BLaER1 treated with 17β-estradiol and CSF1 and Interleukin-3, amounts not matched to agents 10 nM and 100 nM (cell line): ENCODE data around the gene DDX59.
"Not testable (repeated sequence)": the region's sequence is repeated elsewhere in the genome, so short reads cannot be mapped to it uniquely, and the experiment has no call there.

Experiments used
- H3K27ac ChIP-seq, 11 experiments: shearing (Covaris generic); formaldehyde crosslinking; 2 replicates each; pipeline ENCODE4 v1.8.1; 2022
- H3K27me3 ChIP-seq, 11 experiments: shearing (Covaris generic); formaldehyde crosslinking; 2 replicates each; pipeline ENCODE4 v1.8.1; 2022
- H3K36me3 ChIP-seq, 11 experiments: shearing (Covaris generic); formaldehyde crosslinking; 2 replicates each; pipeline ENCODE4 v1.8.1; 2022
- H3K4me1 ChIP-seq, 10 experiments: shearing (Covaris generic); formaldehyde crosslinking; 2 replicates each; pipeline ENCODE4 v1.8.1; 2022
- H3K4me2 ChIP-seq, 11 experiments: shearing (Covaris generic); formaldehyde crosslinking; 2 replicates each; pipeline ENCODE4 v1.8.1; 2022
- H3K4me3 ChIP-seq, 10 experiments: shearing (Covaris generic); formaldehyde crosslinking; 2 replicates each; pipeline ENCODE4 v1.8.1; 2022
- H3K9ac ChIP-seq, 11 experiments: shearing (Covaris generic); formaldehyde crosslinking; 2 replicates each; pipeline ENCODE4 v1.8.1; 2022
- H3K9me3 ChIP-seq, 11 experiments: shearing (Covaris generic); formaldehyde crosslinking; replicated peaks in 1 of 11; 2 replicates each; pipeline ENCODE4 v1.8.1; 2022
- H4K20me1 ChIP-seq, 11 experiments: shearing (Covaris generic); formaldehyde crosslinking; 2 replicates each; pipeline ENCODE4 v1.8.1; 2022
- Cebpa-rat ChIP-seq, 11 experiments: shearing (Covaris generic); IDR thresholded peaks; 2 replicates each; pipeline ENCODE4 v1.8.1; 2022

Gene DDX59

GRCh38 chr1:200640373-200640962 lies 29.2 kb downstream of the DDX59 start:
- Histone ChIP-seq H3K9me3 (no peaks in the 10 kb centered on the region), H3K27ac (peak overlapping the region in 8 of 11 experiments; percentile 73 to 86 (median 83); a peak in 14 of 22 replicates), H3K27me3 (no peaks in the 10 kb centered on the region), H4K20me1 (no peaks in the 10 kb centered on the region), H3K9ac (peak overlapping the region in 4 of 11 experiments; percentile 36 to 66 (median 53); a peak in 5 of 22 replicates), H3K4me1 (peaks cover 0 to 47% (median 23%) of the 10 kb centered on the region in 10 experiments; a peak in 13 of 20 replicates), H3K4me3 (peak overlapping the region in 1 of 10 experiments; percentile 18; a peak in 1 of 20 replicates), H3K36me3 (peaks cover 0 to 35% (median 14%) of the 10 kb centered on the region in 11 experiments; a peak in 16 of 22 replicates), H3K4me2 (peak overlapping the region in 7 of 11 experiments; percentile 24 to 67 (median 61); a peak in 13 of 22 replicates)
- no peak for TF ChIP-seq Cebpa-rat (IDR thresholded peaks at IDR 0.05)

GRCh38 chr1:200638073-200638472 lies 31.6 kb downstream of the DDX59 start:
- TF ChIP-seq Cebpa-rat (IDR thresholded peaks at IDR 0.05) = no peak
- H3K9me3 ChIP-seq = no peaks in the 10 kb centered on the region
- peaks cover 0 to 42% (median 23%) of the 10 kb centered on the region in 10 experiments; a peak in 13 of 20 replicates for H3K4me1 ChIP-seq
- H3K27ac ChIP-seq = peak overlapping the region in 2 of 11 experiments; percentile 26 to 83; a peak in 1 of 22 replicates
- peaks cover 0 to 16% (median 0%) of the 10 kb centered on the region in 11 experiments; a peak in 6 of 22 replicates for H3K36me3 ChIP-seq
- no peak overlapping the region for H3K4me2 ChIP-seq
- H4K20me1 ChIP-seq = no peaks in the 10 kb centered on the region
- no peak overlapping the region for H3K4me3 ChIP-seq
- H3K27me3 ChIP-seq = no peaks in the 10 kb centered on the region
- no peak overlapping the region for H3K9ac ChIP-seq

- Histone ChIP-seq H3K27ac (no peak overlapping the region), H3K4me1 (peaks cover 0 to 29% (median 15%) of the 10 kb centered on the region in 10 experiments; a peak in 13 of 20 replicates), H3K4me3 (no peak overlapping the region), H3K4me2 (no peak overlapping the region), H3K9me3 (no peaks in the 10 kb centered on the region), H3K27me3 (no peaks in the 10 kb centered on the region), H3K36me3 (peaks cover 0 to 12% (median 0%) of the 10 kb centered on the region in 11 experiments; a peak in 3 of 22 replicates), H3K9ac (no peak overlapping the region), H4K20me1 (no peaks in the 10 kb centered on the region)
- no peak for TF ChIP-seq Cebpa-rat (IDR thresholded peaks at IDR 0.05)
Measured at GRCh38 chr1:200636681-200637080, 33.0 kb downstream of the DDX59 start.

GRCh38 chr1:200634261-200635122 lies 35.2 kb downstream of the DDX59 start:
- Histone ChIP-seq H3K9ac (no peak overlapping the region), H3K27ac (no peak overlapping the region), H3K27me3 (no peaks in the 10 kb centered on the region), H3K4me3 (no peak overlapping the region), H4K20me1 (no peaks in the 10 kb centered on the region), H3K4me2 (no peak overlapping the region), H3K4me1 (peaks cover 0 to 7% (median under 1%) of the 10 kb centered on the region in 10 experiments; a peak in 10 of 20 replicates), H3K36me3 (peaks cover 0 to 4% (median 0%) of the 10 kb centered on the region in 11 experiments; a peak in 1 of 22 replicates), H3K9me3 (no peaks in the 10 kb centered on the region)
- TF ChIP-seq Cebpa-rat (IDR thresholded peaks at IDR 0.05) = no peak

GRCh38 chr1:200631375-200631774 lies 38.3 kb downstream of the DDX59 start:
- no peak overlapping the region for H3K4me3 ChIP-seq
- no peak overlapping the region for H3K4me2 ChIP-seq
- no peaks in the 10 kb centered on the region for H3K36me3 ChIP-seq
- no peak for TF ChIP-seq Cebpa-rat (IDR thresholded peaks at IDR 0.05)
- no peak overlapping the region for H3K27ac ChIP-seq
- no peaks in the 10 kb centered on the region for H3K27me3 ChIP-seq
- no peak overlapping the region for H3K9ac ChIP-seq
- H3K9me3 ChIP-seq = no peaks in the 10 kb centered on the region
- no peaks in the 10 kb centered on the region for H4K20me1 ChIP-seq
- H3K4me1 ChIP-seq = peaks cover 0 to 30% (median 9%) of the 10 kb centered on the region in 10 experiments; a peak in 11 of 20 replicates

- H3K4me2 ChIP-seq = not testable (repeated sequence)
- H3K4me1 ChIP-seq = peaks cover 0 to 36% (median 10%) of the 10 kb centered on the region in 10 experiments; a peak in 11 of 20 replicates
Measured at GRCh38 chr1:200630515-200630899, 39.2 kb downstream of the DDX59 start.

GRCh38 chr1:200629876-200630514 lies 39.7 kb downstream of the DDX59 start:
- no peaks in the 10 kb centered on the region for H3K27me3 ChIP-seq

More at GRCh38 chr1:200630515-200630899, 39.2 kb downstream of the DDX59 start:
- H3K36me3 ChIP-seq, H4K20me1 ChIP-seq, H3K9me3 ChIP-seq, H3K4me3 ChIP-seq, H3K27ac ChIP-seq, H3K27me3 ChIP-seq, H3K9ac ChIP-seq: not testable (repeated sequence)

GRCh38 chr1:200628223-200628881 lies 41.4 kb downstream of the DDX59 start:
- no peak overlapping the region for H3K4me3 ChIP-seq
- peak overlapping the region in 5 of 11 experiments; percentile 49 to 95 (median 77); a peak in 11 of 22 replicates for H3K4me2 ChIP-seq
- TF ChIP-seq Cebpa-rat (IDR thresholded peaks at IDR 0.05) = no peak
- H3K36me3 ChIP-seq = no peaks in the 10 kb centered on the region
- peak overlapping the region in 2 of 11 experiments; percentile 37 to 45; a peak in 2 of 22 replicates for H3K9ac ChIP-seq
- H4K20me1 ChIP-seq = no peaks in the 10 kb centered on the region
- H3K27me3 ChIP-seq = no peaks in the 10 kb centered on the region
- peaks cover 6 to 56% (median 25%) of the 10 kb centered on the region in 10 experiments; a peak in 19 of 20 replicates for H3K4me1 ChIP-seq
- no peaks in the 10 kb centered on the region for H3K9me3 ChIP-seq
- peak overlapping the region in 3 of 11 experiments; percentile 33 to 68 (median 55); a peak in 6 of 22 replicates for H3K27ac ChIP-seq

More at GRCh38 chr1:200629876-200630514, 39.7 kb downstream of the DDX59 start:
- Histone ChIP-seq H3K4me1 (peaks cover 0 to 41% (median 15%) of the 10 kb centered on the region in 10 experiments; a peak in 18 of 20 replicates), H3K4me2 (no peak overlapping the region), H3K4me3 (no peak overlapping the region), H3K9me3 (no peaks in the 10 kb centered on the region), H3K36me3 (no peaks in the 10 kb centered on the region), H4K20me1 (no peaks in the 10 kb centered on the region), H3K27ac (no peak overlapping the region), H3K9ac (no peak overlapping the region)
- TF ChIP-seq Cebpa-rat (IDR thresholded peaks at IDR 0.05) = no peak
